Activated gamma-delta T cell (primary cell): ENCODE measurements around the gene SLC14A1.
"Not testable (repeated sequence)": the region's sequence is repeated elsewhere in the genome, so short reads cannot be mapped to it uniquely, and the experiment has no call there.

Experiments used
- DNase-seq: peaks from one replicate; lab custom pipeline; 2025; lab: John Stamatoyannopoulos, UW

Gene SLC14A1

GRCh38 chr18:45757005-45757404 lies 33.0 kb downstream of the SLC14A1 start:
- no peak for DNase-seq

GRCh38 chr18:45757644-45758043 lies 33.7 kb downstream of the SLC14A1 start:
- DNase-seq: not testable (repeated sequence)

- no peak for DNase-seq
Measured at GRCh38 chr18:45760462-45761036, 36.6 kb downstream of the SLC14A1 start.

- DNase-seq: no peak
Measured at GRCh38 chr18:45761512-45762114, 37.6 kb downstream of the SLC14A1 start.

GRCh38 chr18:45764000-45764686 lies 40.2 kb downstream of the SLC14A1 start:
- no peak for DNase-seq

GRCh38 chr18:45765796-45766195 lies 41.8 kb downstream of the SLC14A1 start:
- no peak for DNase-seq

GRCh38 chr18:45771587-45772480 lies 47.9 kb downstream of the SLC14A1 start:
- no peak for DNase-seq

- DNase-seq: no peak
Measured at GRCh38 chr18:45774065-45774521, 50.1 kb downstream of the SLC14A1 start.

GRCh38 chr18:45775241-45775676 lies 51.3 kb downstream of the SLC14A1 start:
- DNase-seq: peak; percentile 15

GRCh38 chr18:45775743-45776142 lies 51.8 kb downstream of the SLC14A1 start:
- no peak for DNase-seq

- no peak for DNase-seq
Measured at GRCh38 chr18:45777393-45777792, 53.4 kb downstream of the SLC14A1 start.

GRCh38 chr18:45780568-45780967 lies 56.6 kb downstream of the SLC14A1 start:
- DNase-seq: no peak

- no peak for DNase-seq
Measured at GRCh38 chr18:45782662-45783061, 58.7 kb downstream of the SLC14A1 start.

- no peak for DNase-seq
Measured at GRCh38 chr18:45783097-45784075, 59.4 kb downstream of the SLC14A1 start.

GRCh38 chr18:45785134-45785533 lies 61.2 kb downstream of the SLC14A1 start:
- DNase-seq: no peak

GRCh38 chr18:45786941-45787340 lies 63.0 kb downstream of the SLC14A1 start:
- DNase-seq: no peak

- no peak for DNase-seq
Measured at GRCh38 chr18:45787346-45787745, 63.4 kb downstream of the SLC14A1 start.

- no peak for DNase-seq
Measured at GRCh38 chr18:45788861-45789260, 64.9 kb downstream of the SLC14A1 start.

GRCh38 chr18:45792506-45793263 lies 68.7 kb downstream of the SLC14A1 start:
- DNase-seq: no peak

- no peak for DNase-seq
Measured at GRCh38 chr18:45793264-45793965, 69.4 kb downstream of the SLC14A1 start.
